ENCODE data around the gene ARHGEF11.

The ARHGEF11 gene, protein sequence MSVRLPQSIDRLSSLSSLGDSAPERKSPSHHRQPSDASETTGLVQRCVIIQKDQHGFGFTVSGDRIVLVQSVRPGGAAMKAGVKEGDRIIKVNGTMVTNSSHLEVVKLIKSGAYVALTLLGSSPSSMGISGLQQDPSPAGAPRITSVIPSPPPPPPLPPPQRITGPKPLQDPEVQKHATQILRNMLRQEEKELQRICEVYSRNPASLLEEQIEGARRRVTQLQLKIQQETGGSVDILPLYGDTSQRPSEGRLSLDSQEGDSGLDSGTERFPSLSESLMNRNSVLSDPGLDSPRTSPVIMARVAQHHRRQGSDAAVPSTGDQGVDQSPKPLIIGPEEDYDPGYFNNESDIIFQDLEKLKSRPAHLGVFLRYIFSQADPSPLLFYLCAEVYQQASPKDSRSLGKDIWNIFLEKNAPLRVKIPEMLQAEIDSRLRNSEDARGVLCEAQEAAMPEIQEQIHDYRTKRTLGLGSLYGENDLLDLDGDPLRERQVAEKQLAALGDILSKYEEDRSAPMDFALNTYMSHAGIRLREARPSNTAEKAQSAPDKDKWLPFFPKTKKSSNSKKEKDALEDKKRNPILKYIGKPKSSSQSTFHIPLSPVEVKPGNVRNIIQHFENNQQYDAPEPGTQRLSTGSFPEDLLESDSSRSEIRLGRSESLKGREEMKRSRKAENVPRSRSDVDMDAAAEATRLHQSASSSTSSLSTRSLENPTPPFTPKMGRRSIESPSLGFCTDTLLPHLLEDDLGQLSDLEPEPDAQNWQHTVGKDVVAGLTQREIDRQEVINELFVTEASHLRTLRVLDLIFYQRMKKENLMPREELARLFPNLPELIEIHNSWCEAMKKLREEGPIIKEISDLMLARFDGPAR (N-terminal part only)

DNA sequence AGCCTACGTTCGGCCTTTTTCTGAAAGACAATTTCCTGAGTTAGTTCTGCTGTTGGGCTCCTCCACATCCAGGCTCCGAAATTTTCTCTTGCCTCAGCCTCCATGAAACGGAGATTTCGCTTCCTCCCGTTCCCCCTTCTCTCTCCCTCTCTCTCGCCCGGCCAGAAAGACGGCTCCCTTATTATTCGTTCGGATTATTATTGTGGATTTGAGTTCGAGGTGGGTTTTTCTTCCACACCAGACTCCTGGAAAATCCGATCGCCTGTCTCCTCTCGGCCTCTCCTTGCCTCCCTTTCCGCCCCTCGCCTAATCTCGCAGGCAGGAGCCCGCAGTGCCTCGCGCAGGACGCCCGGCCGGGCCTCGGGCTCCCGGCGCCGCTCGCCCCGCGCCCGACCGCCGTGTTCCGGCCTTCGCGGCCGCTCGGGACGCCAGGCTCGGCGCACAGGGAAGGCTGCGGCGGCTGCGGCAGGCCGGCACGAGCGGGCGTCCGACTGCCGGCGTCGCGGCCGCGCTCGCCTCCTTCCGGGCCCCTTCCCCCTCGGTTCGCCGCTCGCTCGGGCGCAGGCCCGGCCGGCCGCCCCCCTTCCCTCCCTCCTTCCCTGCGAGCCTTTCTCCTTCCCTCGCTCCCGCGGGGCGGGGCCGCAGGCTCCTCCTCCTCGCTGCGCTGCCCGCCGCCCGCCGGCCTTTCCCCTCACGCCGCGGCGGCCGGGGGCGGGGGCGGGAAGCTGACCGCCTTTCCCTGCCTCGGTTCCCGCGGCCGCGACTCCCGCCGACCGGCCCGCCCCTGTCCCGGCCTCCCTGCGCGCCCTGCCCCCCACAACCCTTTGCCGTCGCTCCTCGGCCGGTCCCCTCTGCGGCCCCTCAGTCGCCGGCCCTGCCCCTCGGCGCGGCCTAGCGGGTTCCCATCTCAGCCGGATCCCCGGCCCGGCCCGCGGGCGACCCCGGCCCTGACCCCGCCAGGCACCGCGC lies at the start of gene ARHGEF11:
TSS of gene ARHGEF11 (minus strand) at position 493 of the 969 bp plus-strand sequence. CDS start 1,412 bp downstream, outside the sequence.
- TF ChIP-seq POLR2AphosphoS5 (IDR thresholded peaks at IDR 0.05; ENCODE audit: borderline replicate concordance, low read depth, low read length) (no peak), EZH2 (IDR thresholded peaks at IDR 0.05) (no peak), FOXP2 (optimal IDR thresholded peaks at IDR 0.05; ENCODE audit: control extremely low read depth, extremely low read length, insufficient read depth) (no peak)
- Histone ChIP-seq H3K9me3 (ENCODE audit: low read depth, low read length) (no peaks in the 10 kb centered on the region), H3K9ac (ENCODE audit: insufficient read length) (peak within 1 kb of the TSS; percentile 95), H3K36me3 (ENCODE audit: insufficient read depth, low read length) (no peaks in the 10 kb centered on the region), H3K27ac (peak within 1 kb of the TSS; percentile 72), H3K4me3 (peak within 1 kb of the TSS; percentile 86)
- DNase-seq (ENCODE audit: low read depth, low spot score), result peak; percentile 3

DNA sequence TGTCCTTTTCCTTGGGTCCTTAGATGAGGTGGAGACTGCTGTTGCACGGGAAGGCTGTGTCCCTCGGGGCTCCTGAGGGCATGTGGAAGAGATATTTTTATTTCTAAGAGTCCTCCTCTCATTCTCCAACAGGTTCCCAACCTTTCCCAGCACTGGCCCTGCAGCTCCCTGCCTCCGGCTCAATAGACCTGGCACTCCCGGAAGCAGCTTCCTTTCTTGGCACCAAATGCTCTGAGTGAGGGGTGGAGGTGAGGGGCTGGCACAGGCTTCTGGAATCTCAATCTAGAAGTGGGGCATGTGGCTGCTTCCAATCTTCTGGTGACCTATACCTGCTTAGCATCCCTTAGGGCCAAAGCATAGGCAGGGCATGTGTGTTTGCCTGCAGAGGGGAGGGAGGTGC lies 49.5 kb upstream of the ARHGEF11 start:
- TF ChIP-seq POLR2AphosphoS5 (IDR thresholded peaks at IDR 0.05; ENCODE audit: borderline replicate concordance, low read depth, low read length) (no peak), FOXP2 (optimal IDR thresholded peaks at IDR 0.05; ENCODE audit: control extremely low read depth, extremely low read length, insufficient read depth) (no peak), EZH2 (IDR thresholded peaks at IDR 0.05) (no peak)
- no peak for DNase-seq (ENCODE audit: low read depth, low spot score)

DNA sequence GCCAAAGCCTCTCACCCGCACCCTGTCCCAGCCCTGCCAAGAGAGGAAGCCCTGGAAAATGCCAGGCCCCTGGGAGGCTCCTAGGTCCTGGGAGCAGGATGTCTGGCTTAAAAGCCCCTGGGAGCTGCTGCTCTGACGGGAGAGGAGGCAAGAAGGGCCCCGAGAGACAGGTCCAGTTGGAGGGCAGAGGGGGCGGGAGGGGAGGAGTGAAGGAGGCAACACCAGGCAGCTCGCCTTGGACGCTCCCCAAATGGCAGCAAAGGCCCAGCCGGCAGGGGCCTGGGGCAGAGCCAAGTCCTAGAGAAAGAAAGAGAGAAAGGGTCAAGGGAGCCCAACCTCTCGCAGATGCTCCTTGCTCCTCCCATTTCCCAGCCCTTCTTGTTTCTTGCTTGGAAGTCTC lies 47.3 kb upstream of the ARHGEF11 start:
- no peak for DNase-seq (ENCODE audit: low read depth, low spot score)
- Histone ChIP-seq H3K9ac (ENCODE audit: insufficient read length) (no peak overlapping the region), H3K9me3 (ENCODE audit: low read depth, low read length) (no peaks in the 10 kb centered on the region), H3K36me3 (ENCODE audit: insufficient read depth, low read length) (no peaks in the 10 kb centered on the region), H3K4me3 (no peak overlapping the region), H3K27ac (no peak overlapping the region)
- TF ChIP-seq FOXP2 (optimal IDR thresholded peaks at IDR 0.05; ENCODE audit: control extremely low read depth, extremely low read length, insufficient read depth), result no peak

More for the DNA sequence above, 49.5 kb upstream of the ARHGEF11 start:
- Histone ChIP-seq H3K27ac (no peak overlapping the region), H3K9me3 (ENCODE audit: low read depth, low read length) (no peaks in the 10 kb centered on the region), H3K36me3 (ENCODE audit: insufficient read depth, low read length) (no peaks in the 10 kb centered on the region), H3K4me3 (no peak overlapping the region), H3K9ac (ENCODE audit: insufficient read length) (no peak overlapping the region)

DNA sequence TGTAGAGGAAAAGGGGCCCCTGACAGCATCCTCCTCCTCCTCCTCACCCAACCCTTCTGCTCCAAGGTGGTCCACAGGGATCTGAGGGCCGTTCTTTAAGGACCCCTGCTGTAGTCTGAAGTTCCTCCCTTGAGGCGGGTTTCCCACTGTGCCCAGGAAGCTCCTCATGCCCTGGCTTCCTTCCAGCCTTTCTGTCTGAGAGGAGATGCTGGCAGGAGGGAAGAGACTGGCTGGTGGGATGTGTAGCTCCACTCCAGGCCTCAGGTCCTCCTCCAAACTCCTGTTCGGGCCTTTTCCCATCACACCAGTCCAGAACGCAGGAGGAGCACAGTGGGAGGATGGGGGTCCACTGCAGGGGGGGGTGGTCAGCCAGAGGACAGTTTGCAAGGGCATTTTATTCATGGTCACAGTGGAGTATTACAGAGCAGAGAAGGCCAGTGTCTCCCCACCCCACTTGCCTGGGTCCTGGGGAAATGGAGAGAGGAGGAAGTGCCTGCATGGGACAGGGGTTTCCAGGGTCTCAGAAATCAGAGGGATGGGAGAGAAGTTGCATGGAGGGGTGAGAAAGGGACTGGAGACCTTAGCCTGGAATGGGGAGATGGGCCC lies 46.2 kb upstream of the ARHGEF11 start:
- no peak for DNase-seq (ENCODE audit: low read depth, low spot score)
- H3K36me3 ChIP-seq (ENCODE audit: insufficient read depth, low read length), result no peaks in the 10 kb centered on the region
- TF ChIP-seq POLR2AphosphoS5 (IDR thresholded peaks at IDR 0.05; ENCODE audit: borderline replicate concordance, low read depth, low read length) (no peak), EZH2 (IDR thresholded peaks at IDR 0.05) (no peak), FOXP2 (optimal IDR thresholded peaks at IDR 0.05; ENCODE audit: control extremely low read depth, extremely low read length, insufficient read depth) (no peak)
- H3K9ac ChIP-seq (ENCODE audit: insufficient read length), result no peak overlapping the region
- no peaks in the 10 kb centered on the region for H3K9me3 ChIP-seq (ENCODE audit: low read depth, low read length)
- no peak overlapping the region for H3K4me3 ChIP-seq
- no peak overlapping the region for H3K27ac ChIP-seq

DNA sequence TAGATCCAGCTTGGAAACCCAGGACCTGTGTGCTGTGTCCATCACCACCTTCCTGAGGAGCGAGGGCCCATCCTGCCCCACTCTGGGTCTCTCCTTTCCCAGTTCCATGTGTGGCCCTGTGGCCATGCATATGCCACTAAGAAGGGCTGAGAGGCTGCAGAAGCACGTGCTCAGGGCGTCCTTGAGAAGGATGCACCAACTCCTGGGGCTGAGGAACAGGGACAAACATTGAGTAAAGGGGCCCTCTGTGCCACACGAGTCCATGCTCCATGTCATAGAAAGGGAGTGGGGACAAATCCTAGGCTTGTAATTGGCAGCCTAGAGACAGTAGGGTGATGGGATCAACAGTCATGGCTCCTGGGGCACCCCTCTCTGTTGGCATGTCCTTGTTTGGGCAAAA lies 45.6 kb upstream of the ARHGEF11 start:
- Histone ChIP-seq H3K4me3 (no peak overlapping the region), H3K9ac (ENCODE audit: insufficient read length) (no peak overlapping the region), H3K27ac (peak overlapping the region; percentile 72; the same call in 1 of the 2 replicates), H3K9me3 (ENCODE audit: low read depth, low read length) (no peaks in the 10 kb centered on the region), H3K36me3 (ENCODE audit: insufficient read depth, low read length) (no peaks in the 10 kb centered on the region)
- no peak for TF ChIP-seq POLR2AphosphoS5 (IDR thresholded peaks at IDR 0.05; ENCODE audit: borderline replicate concordance, low read depth, low read length)
- TF ChIP-seq EZH2 (IDR thresholded peaks at IDR 0.05), result no peak
- no peak for TF ChIP-seq FOXP2 (optimal IDR thresholded peaks at IDR 0.05; ENCODE audit: control extremely low read depth, extremely low read length, insufficient read depth)
- DNase-seq (ENCODE audit: low read depth, low spot score), result no peak

DNA sequence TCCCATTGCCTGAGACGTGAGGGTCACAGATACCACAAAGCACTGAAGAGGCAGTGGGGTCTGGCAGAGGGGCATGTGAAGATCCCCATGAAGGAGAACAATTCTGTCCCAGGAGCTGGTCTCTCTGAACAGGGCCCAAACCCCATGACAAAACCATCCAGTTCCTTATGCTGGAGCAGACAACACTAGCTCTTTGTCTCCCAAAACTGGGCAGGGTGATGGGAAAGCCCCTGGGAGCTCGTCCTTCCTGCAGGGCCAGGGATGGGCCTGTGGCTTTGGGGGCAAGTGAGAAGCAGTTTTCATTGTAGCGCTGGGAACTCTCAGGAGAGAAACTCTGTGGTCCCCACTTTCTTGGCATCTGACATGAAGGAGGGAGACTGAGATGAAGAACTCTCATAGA lies 45.2 kb upstream of the ARHGEF11 start:
- peak overlapping the region; percentile 66 for H3K4me3 ChIP-seq
- peak overlapping the region; percentile 72 for H3K27ac ChIP-seq
- TF ChIP-seq FOXP2 (optimal IDR thresholded peaks at IDR 0.05; ENCODE audit: control extremely low read depth, extremely low read length, insufficient read depth), result no peak
- TF ChIP-seq POLR2AphosphoS5 (IDR thresholded peaks at IDR 0.05; ENCODE audit: borderline replicate concordance, low read depth, low read length), result no peak
- no peak for TF ChIP-seq EZH2 (IDR thresholded peaks at IDR 0.05)
- H3K9me3 ChIP-seq (ENCODE audit: low read depth, low read length), result no peaks in the 10 kb centered on the region
- DNase-seq (ENCODE audit: low read depth, low spot score), result no peak
- no peaks in the 10 kb centered on the region for H3K36me3 ChIP-seq (ENCODE audit: insufficient read depth, low read length)
- H3K9ac ChIP-seq (ENCODE audit: insufficient read length), result no peak overlapping the region

DNA sequence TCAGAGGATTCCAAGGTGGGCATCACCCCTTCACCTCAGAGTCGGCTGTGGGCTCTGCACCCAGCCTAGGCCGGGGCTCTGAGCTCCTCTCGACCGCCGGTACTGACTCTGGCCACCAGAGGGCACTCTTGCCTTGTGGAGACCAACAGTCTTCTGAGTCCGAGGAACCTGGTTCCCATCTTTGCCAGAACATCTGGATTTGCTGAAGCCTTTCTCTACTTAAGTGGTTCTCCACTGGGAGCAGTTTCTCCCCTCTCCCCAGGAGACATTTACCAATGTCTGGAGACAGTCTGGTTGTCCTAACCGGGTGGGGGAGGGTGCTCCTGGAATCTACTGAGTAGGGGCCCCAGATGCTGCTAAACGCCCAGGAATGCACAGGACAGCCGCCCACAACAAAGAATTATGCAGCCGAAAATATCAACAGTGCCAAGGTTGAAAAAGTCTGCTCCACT lies 44.7 kb upstream of the ARHGEF11 start:
- H3K4me3 ChIP-seq, result peak overlapping the region; percentile 66
- TF ChIP-seq POLR2AphosphoS5 (IDR thresholded peaks at IDR 0.05; ENCODE audit: borderline replicate concordance, low read depth, low read length) (no peak), FOXP2 (optimal IDR thresholded peaks at IDR 0.05; ENCODE audit: control extremely low read depth, extremely low read length, insufficient read depth) (no peak), EZH2 (IDR thresholded peaks at IDR 0.05) (no peak)

More for the DNA sequence above, 44.7 kb upstream of the ARHGEF11 start:
- H3K36me3 ChIP-seq (ENCODE audit: insufficient read depth, low read length), result no peaks in the 10 kb centered on the region
- no peak overlapping the region for H3K9ac ChIP-seq (ENCODE audit: insufficient read length)
- H3K27ac ChIP-seq, result peak overlapping the region; percentile 72
- peak; percentile 81 for DNase-seq (ENCODE audit: low read depth, low spot score)
- H3K9me3 ChIP-seq (ENCODE audit: low read depth, low read length), result no peaks in the 10 kb centered on the region
